D721Med (cell line): Measurements from ENCODE around the gene DNA2.
"Not testable (repeated sequence)": the region's sequence is repeated elsewhere in the genome, so short reads cannot be mapped to it uniquely, and the experiment has no call there.

ENCODE experiments used
- DNase-seq: peaks from one replicate; pipeline ENCODE4 v3.0.0; 2011; ENCODE audit warnings: low spot score; ENCODE audit not compliant: insufficient read length
- FAIRE-seq: peaks from 2 replicates; lab custom pipeline; 2011; peaks lifted over from hg19 to GRCh38; lab: Jason Lieb, UNC
- TF ChIP-seq, protein P1 (sequence below): IDR thresholded peaks from 2 replicates; pipeline ENCODE4 v1.5.1; 2012; ENCODE audit warnings: mild to moderate bottlenecking, control low read depth; ENCODE audit not compliant: insufficient read depth; ENCODE audit errors: missing control alignments

The DNA2 gene

GRCh38 chr10:68471063-68471585, 649 bp downstream of the DNA2 start:
- no peak for DNase-seq
- TF ChIP-seq, protein P1, sequence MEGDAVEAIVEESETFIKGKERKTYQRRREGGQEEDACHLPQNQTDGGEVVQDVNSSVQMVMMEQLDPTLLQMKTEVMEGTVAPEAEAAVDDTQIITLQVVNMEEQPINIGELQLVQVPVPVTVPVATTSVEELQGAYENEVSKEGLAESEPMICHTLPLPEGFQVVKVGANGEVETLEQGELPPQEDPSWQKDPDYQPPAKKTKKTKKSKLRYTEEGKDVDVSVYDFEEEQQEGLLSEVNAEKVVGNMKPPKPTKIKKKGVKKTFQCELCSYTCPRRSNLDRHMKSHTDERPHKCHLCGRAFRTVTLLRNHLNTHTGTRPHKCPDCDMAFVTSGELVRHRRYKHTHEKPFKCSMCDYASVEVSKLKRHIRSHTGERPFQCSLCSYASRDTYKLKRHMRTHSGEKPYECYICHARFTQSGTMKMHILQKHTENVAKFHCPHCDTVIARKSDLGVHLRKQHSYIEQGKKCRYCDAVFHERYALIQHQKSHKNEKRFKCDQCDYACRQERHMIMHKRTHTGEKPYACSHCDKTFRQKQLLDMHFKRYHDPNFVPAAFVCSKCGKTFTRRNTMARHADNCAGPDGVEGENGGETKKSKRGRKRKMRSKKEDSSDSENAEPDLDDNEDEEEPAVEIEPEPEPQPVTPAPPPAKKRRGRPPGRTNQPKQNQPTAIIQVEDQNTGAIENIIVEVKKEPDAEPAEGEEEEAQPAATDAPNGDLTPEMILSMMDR: no peak
- FAIRE-seq: no peak

GRCh38 chr10:68470300-68470699, 1.5 kb downstream of the DNA2 start:
- TF ChIP-seq, protein P1: no peak
- DNase-seq: no peak
- no peak for FAIRE-seq

DNA sequence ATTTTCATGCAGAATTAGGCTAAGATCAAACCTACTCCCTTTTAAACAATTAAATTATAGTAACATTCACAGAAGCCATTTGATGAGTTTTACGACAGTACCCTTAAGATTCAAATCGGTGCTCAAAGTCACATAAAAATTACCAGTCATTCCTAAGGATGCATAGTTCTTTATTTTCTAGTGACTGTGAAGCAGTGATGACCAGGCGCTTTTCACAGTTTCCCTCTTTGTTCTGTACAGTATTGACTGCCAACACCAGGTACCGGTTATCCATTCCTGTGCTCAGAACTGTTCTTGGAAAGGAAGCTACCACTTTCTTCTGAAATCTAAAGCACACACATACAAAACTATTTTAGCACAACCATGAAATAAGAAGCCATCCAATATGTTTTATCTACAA, 1.9 kb downstream of the DNA2 start:
- DNase-seq (no peak), FAIRE-seq (no peak)
- TF ChIP-seq, protein P1: no peak

- DNase-seq, FAIRE-seq: not testable (repeated sequence)
These were observed 7.0 kb downstream of the DNA2 start for GRCh38 chr10:68464729-68465128.

DNA sequence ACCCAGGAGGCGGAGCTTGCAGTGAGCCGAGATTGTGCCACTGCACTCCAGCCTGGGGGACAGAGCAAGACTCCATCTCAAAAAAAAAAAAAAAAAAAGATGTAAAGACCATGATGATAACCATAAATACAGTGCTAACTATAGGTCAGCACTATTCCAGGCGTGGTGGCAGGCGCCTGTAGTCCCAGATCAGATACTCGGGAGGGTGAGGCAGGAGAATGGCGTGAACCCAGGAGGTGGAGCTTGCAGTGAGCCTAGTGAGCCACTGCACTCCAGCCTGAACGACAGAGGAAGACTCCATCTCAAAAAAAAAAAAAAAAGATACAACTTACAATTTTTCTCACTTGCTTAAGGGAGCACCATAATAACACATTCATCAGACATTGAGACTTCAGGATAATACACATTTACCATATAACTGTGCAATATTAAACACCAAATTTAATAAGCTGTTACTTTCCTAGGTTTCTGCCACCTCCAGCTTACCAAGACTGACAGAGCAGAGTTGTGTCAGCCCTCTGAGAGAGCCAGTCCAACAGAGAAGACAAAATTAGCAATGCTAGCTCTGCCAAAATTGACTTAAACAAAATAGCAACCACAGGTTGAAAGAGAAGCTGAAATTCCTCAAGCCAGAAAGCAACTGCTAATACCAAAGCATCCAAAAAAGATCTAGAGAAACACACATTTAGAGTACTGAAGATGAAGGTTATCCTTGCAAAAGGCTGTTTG, 8.2 kb downstream of the DNA2 start:
- DNase-seq (no peak), FAIRE-seq (no peak)
- TF ChIP-seq, protein P1: no peak

- DNase-seq: peak; percentile 59
- FAIRE-seq: peak; percentile 78
- TF ChIP-seq, protein P1: no peak
These were observed 9.2 kb downstream of the DNA2 start for GRCh38 chr10:68462536-68462935.

- FAIRE-seq: no peak
- TF ChIP-seq, protein P1: no peak
- no peak for DNase-seq
These were observed 10.7 kb downstream of the DNA2 start for GRCh38 chr10:68461032-68461431.

DNA sequence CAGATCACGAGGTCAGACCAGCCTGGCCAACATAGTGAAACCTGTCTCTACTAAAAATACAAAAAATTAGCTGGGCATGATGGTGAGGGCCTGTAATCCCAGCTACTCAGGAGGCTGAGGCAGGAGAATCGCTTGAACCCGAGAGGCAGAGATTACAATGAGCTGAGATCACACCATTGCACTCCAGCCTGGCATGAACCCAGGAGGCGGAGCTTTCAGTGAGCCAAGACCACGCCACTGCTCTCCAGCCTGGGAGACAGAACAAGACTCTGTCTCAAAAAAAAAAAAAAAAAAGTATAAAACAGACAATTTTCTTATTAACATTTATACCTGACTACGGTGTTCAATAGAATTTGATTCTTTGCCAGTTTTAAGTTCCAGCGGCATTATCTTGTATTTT, 22.1 kb downstream of the DNA2 start:
- FAIRE-seq, DNase-seq: not testable (repeated sequence)
